PC-9 (cell line): ENCODE results near the gene MGAT4A. TPM values are rescaled to one million over a fixed set of nuclear protein-coding genes. Genes with fewer than 3 reads are reported as not detected.

Experiments used
- BruUV-seq: library from RNA; stranded (reverse); fragments of 400-500 nt; replicated peaks from 2 replicates; lab custom pipeline; 2021; lab: Mats Ljungman, UMichigan
- CTCF ChIA-PET: fragments of 300-600 bp; sonication (Branson Sonifier 250); formaldehyde crosslinking; loops from one replicate; lab custom pipeline; 2022; ENCODE audit warnings: antibody characterized with exemption; lab: Charles Lee
- POLR2A ChIA-PET: fragments of 300-600 bp; sonication (Branson Sonifier 250); formaldehyde crosslinking; loops from one replicate; lab custom pipeline; 2022; ENCODE audit warnings: antibody characterized with exemption; ENCODE audit not compliant: unreplicated experiment; lab: Charles Lee
- DNase-seq, 2 experiments: peaks; one replicate each; pipeline versions ENCODE4 v3.0.0 to v3.0.0-alpha.2; 2015 to 2022; ENCODE audit warnings: mixed read lengths in 1 of 2
- H2AFZ ChIP-seq: fragments of 200-600 bp; sonication (generic); 2 replicates; pipeline ENCODE4 v1.8.1; 2017; ENCODE audit warnings: antibody characterized with exemption
- H3F3A ChIP-seq: fragments of 200-600 bp; sonication (generic); 2 replicates; pipeline ENCODE4 v1.8.1; 2017; ENCODE audit warnings: antibody characterized with exemption, mild to moderate bottlenecking, low read depth; ENCODE audit not compliant: insufficient read depth
- H3K27ac ChIP-seq: fragments of 200-600 bp; sonication (generic); 2 replicates; pipeline ENCODE4 v1.6.1; 2016; ENCODE audit warnings: mixed run types
- H3K27me3 ChIP-seq: fragments of 200-600 bp; sonication (generic); 2 replicates; pipeline ENCODE4 v1.6.1; 2016; ENCODE audit warnings: low read depth, mixed run types; ENCODE audit not compliant: insufficient read depth
- H3K36me3 ChIP-seq: fragments of 200-600 bp; sonication (generic); 2 replicates; pipeline ENCODE4 v1.6.1; 2016; ENCODE audit warnings: low read depth, mixed run types
- H3K4me1 ChIP-seq: fragments of 200-600 bp; sonication (generic); replicated peaks from 2 replicates; pipeline ENCODE4 v1.6.1; 2016; ENCODE audit warnings: mixed run types; ENCODE audit not compliant: insufficient read depth
- H3K4me2 ChIP-seq: fragments of 200-600 bp; sonication (generic); 2 replicates; pipeline ENCODE4 v1.6.1; 2017; ENCODE audit warnings: mixed run types
- H3K4me3 ChIP-seq: fragments of 200-600 bp; sonication (generic); 2 replicates; pipeline ENCODE4 v1.6.1; 2016; ENCODE audit warnings: mixed run types
- H3K79me2 ChIP-seq: fragments of 200-600 bp; sonication (generic); 2 replicates; pipeline ENCODE4 v1.6.1; 2017; ENCODE audit warnings: low read depth, mixed run types
- H3K9me2 ChIP-seq: fragments of 200-600 bp; sonication (generic); 2 replicates; pipeline ENCODE4 v1.8.1; 2017; ENCODE audit warnings: mild to moderate bottlenecking; ENCODE audit not compliant: insufficient read depth
- H3K9me3 ChIP-seq: fragments of 200-600 bp; sonication (generic); 2 replicates; pipeline ENCODE4 v1.8.1; 2016; ENCODE audit warnings: low read depth; ENCODE audit not compliant: insufficient read depth
- H4K20me1 ChIP-seq: fragments of 200-600 bp; sonication (generic); 2 replicates; pipeline ENCODE4 v1.8.1; 2017; ENCODE audit not compliant: insufficient read depth
- CTCF ChIP-seq: fragments of 200-600 bp; sonication (generic); conservative IDR thresholded peaks from 2 replicates; pipeline ENCODE4 v1.6.1; 2017; ENCODE audit warnings: mixed run types, antibody characterized with exemption, mild to moderate bottlenecking, moderate library complexity
- EZH2 ChIP-seq: fragments of 200-600 bp; sonication (generic); IDR thresholded peaks from 2 replicates; pipeline ENCODE4 v1.8.0; 2017; ENCODE audit warnings: antibody characterized with exemption, low read depth
- intact Hi-C: fragments of 100-400 bp; cut with micrococcal nuclease; formaldehyde crosslinking; loops from one replicate; pipeline ENCODE4 v1.10.0; 2022; ENCODE audit not compliant: unreplicated experiment
- total RNA-seq: library from RNA; stranded (reverse); gene quantifications from 2 replicates; pipeline ENCODE4 v1.2.3, GENCODE V29; 2021

The MGAT4A gene
- total RNA-seq, 1 experiment from 2014 or later = 12.9 TPM

- no peaks in the 10 kb centered on the region for H3K4me1 ChIP-seq
- H3K9me2 ChIP-seq = no peaks in the 10 kb centered on the region
- H3K9me3 ChIP-seq = no peaks in the 10 kb centered on the region; the same call in 1 of the 2 replicates
- intact Hi-C loops = no loop called here
- ChIA-PET CTCF (no interaction called here), POLR2A (interaction anchor here (0.7 kb wide), 1 partner anchor 15 kb away, joined by 10 read pairs; no protein-coding TSS in a partner anchor)
- DNase-seq = no peak
- H3K27me3 ChIP-seq = no peaks in the 10 kb centered on the region
- TF ChIP-seq EZH2 = no peak
- TF ChIP-seq CTCF = no peak
- no peak overlapping the region for H3K4me3 ChIP-seq
- no peak overlapping the region for H3K27ac ChIP-seq
- no peaks in the 10 kb centered on the region for H3K79me2 ChIP-seq
- no peak overlapping the region for H3K4me2 ChIP-seq
- no peaks in the 10 kb centered on the region for H4K20me1 ChIP-seq
- no peak overlapping the region for H2AFZ ChIP-seq
- H3K36me3 ChIP-seq = no peaks in the 10 kb centered on the region
- BruUV-seq = no TSS peak
- peaks cover 3% of the 10 kb centered on the region; the same call in 1 of the 2 replicates for H3F3A ChIP-seq
Measured at GRCh38 chr2:98623657-98624056, 107.3 kb downstream of the MGAT4A start.

GRCh38 chr2:98617149-98617548, 113.8 kb downstream of the MGAT4A start:
- intact Hi-C loops = no loop called here
- no TSS peak for BruUV-seq
- peaks cover 13% of the 10 kb centered on the region for H4K20me1 ChIP-seq
- no peaks in the 10 kb centered on the region for H3K4me1 ChIP-seq
- no peaks in the 10 kb centered on the region for H3K9me3 ChIP-seq
- H3K36me3 ChIP-seq = peaks cover 40% of the 10 kb centered on the region
- TF ChIP-seq CTCF = no peak
- no peak for TF ChIP-seq EZH2
- no peak overlapping the region for H3K4me3 ChIP-seq
- no peak for DNase-seq
- H3K27ac ChIP-seq = no peak overlapping the region
- no peak overlapping the region for H3K4me2 ChIP-seq
- H3K79me2 ChIP-seq = no peaks in the 10 kb centered on the region
- ChIA-PET CTCF (no interaction called here), POLR2A (no interaction called here)
- H3K9me2 ChIP-seq = no peaks in the 10 kb centered on the region
- no peaks in the 10 kb centered on the region for H3K27me3 ChIP-seq
- H3F3A ChIP-seq = peaks cover 3% of the 10 kb centered on the region; the same call in 1 of the 2 replicates
- H2AFZ ChIP-seq = no peak overlapping the region

- CTCF ChIA-PET = no interaction called here
- Histone ChIP-seq H3K4me1 (peaks cover 3% of the 10 kb centered on the region), H3K9me2 (no peaks in the 10 kb centered on the region), H3K4me2 (no peak overlapping the region), H3F3A (peaks cover 3% of the 10 kb centered on the region; the same call in 1 of the 2 replicates), H2AFZ (no peak overlapping the region), H3K9me3 (no peaks in the 10 kb centered on the region), H3K79me2 (peaks cover 11% of the 10 kb centered on the region), H3K27ac (no peak overlapping the region), H3K4me3 (no peak overlapping the region), H4K20me1 (peaks cover 13% of the 10 kb centered on the region), H3K36me3 (peaks cover 51% of the 10 kb centered on the region), H3K27me3 (no peaks in the 10 kb centered on the region)
- no TSS peak for BruUV-seq
- TF ChIP-seq EZH2 = no peak
- no peak; the same call in 1 of the 2 replicates for TF ChIP-seq CTCF
- POLR2A ChIA-PET = no interaction called here
- intact Hi-C loops = no loop called here
- no peak for DNase-seq
Measured at GRCh38 chr2:98615481-98615880, 115.5 kb downstream of the MGAT4A start.
